Measurements from ENCODE around the gene RASGRP1.

RASGRP1 gene

GRCh38 chr15:38486936-38487335, 77.7 kb downstream of the RASGRP1 start:
- H3K4me3 Mint-ChIP-seq: peak overlapping the region; percentile 1
- no peaks in the 10 kb centered on the region for H3K9me3 Mint-ChIP-seq
- H3K4me1 Mint-ChIP-seq: peaks cover 53% of the 10 kb centered on the region
- peak overlapping the region; percentile 79 for H3K27ac Mint-ChIP-seq
- H3K27me3 Mint-ChIP-seq: no peaks in the 10 kb centered on the region
- DNase-seq: no peak
- peaks cover 47% of the 10 kb centered on the region for H3K36me3 Mint-ChIP-seq (ENCODE audit: low read depth)
- peak; percentile 96 for ATAC-seq

GRCh38 chr15:38482572-38482971, 82.0 kb downstream of the RASGRP1 start:
- H3K27ac Mint-ChIP-seq: peak overlapping the region; percentile 1
- H3K27me3 Mint-ChIP-seq: no peaks in the 10 kb centered on the region
- DNase-seq (no peak), ATAC-seq (no peak)
- no peaks in the 10 kb centered on the region for H3K9me3 Mint-ChIP-seq
- no peak overlapping the region for H3K4me3 Mint-ChIP-seq
- peaks cover 46% of the 10 kb centered on the region for H3K4me1 Mint-ChIP-seq
- H3K36me3 Mint-ChIP-seq (ENCODE audit: low read depth): peaks cover 53% of the 10 kb centered on the region

GRCh38 chr15:38481761-38482160, 82.9 kb downstream of the RASGRP1 start:
- no peaks in the 10 kb centered on the region for H3K9me3 Mint-ChIP-seq
- ATAC-seq (no peak), DNase-seq (no peak)
- H3K36me3 Mint-ChIP-seq (ENCODE audit: low read depth): peaks cover 52% of the 10 kb centered on the region
- H3K4me3 Mint-ChIP-seq: no peak overlapping the region
- H3K27ac Mint-ChIP-seq: peak overlapping the region; percentile 46
- peaks cover 38% of the 10 kb centered on the region for H3K4me1 Mint-ChIP-seq
- H3K27me3 Mint-ChIP-seq: no peaks in the 10 kb centered on the region

GRCh38 chr15:38481113-38481512, 83.5 kb downstream of the RASGRP1 start:
- no peak for DNase-seq
- Mint-ChIP-seq H3K4me3 (no peak overlapping the region), H3K27me3 (no peaks in the 10 kb centered on the region), H3K27ac (peak overlapping the region; percentile 46), H3K4me1 (peaks cover 33% of the 10 kb centered on the region), H3K36me3 (ENCODE audit: low read depth) (peaks cover 52% of the 10 kb centered on the region), H3K9me3 (no peaks in the 10 kb centered on the region)
- ATAC-seq: no peak

GRCh38 chr15:38479756-38480155, 84.9 kb downstream of the RASGRP1 start:
- H3K36me3 Mint-ChIP-seq (ENCODE audit: low read depth): peaks cover 51% of the 10 kb centered on the region

GRCh38 chr15:38479266-38479665, 85.3 kb downstream of the RASGRP1 start:
- ATAC-seq (no peak), DNase-seq (no peak)
- no peak overlapping the region for H3K4me3 Mint-ChIP-seq
- no peak overlapping the region for H3K27ac Mint-ChIP-seq
- H3K36me3 Mint-ChIP-seq (ENCODE audit: low read depth): peaks cover 54% of the 10 kb centered on the region
- H3K27me3 Mint-ChIP-seq: no peaks in the 10 kb centered on the region
- H3K4me1 Mint-ChIP-seq: peaks cover 24% of the 10 kb centered on the region
- H3K9me3 Mint-ChIP-seq: no peaks in the 10 kb centered on the region

More at GRCh38 chr15:38479756-38480155, 84.9 kb downstream of the RASGRP1 start:
- Mint-ChIP-seq H3K4me1 (peaks cover 23% of the 10 kb centered on the region), H3K27me3 (no peaks in the 10 kb centered on the region), H3K4me3 (no peak overlapping the region), H3K27ac (no peak overlapping the region), H3K9me3 (no peaks in the 10 kb centered on the region)
- no peak for ATAC-seq
- no peak for DNase-seq

GRCh38 chr15:38477637-38478036, 87.0 kb downstream of the RASGRP1 start:
- peaks cover 24% of the 10 kb centered on the region for H3K4me1 Mint-ChIP-seq
- no peak overlapping the region for H3K4me3 Mint-ChIP-seq
- no peaks in the 10 kb centered on the region for H3K27me3 Mint-ChIP-seq
- H3K27ac Mint-ChIP-seq: no peak overlapping the region
- no peaks in the 10 kb centered on the region for H3K9me3 Mint-ChIP-seq
- no peak for ATAC-seq
- DNase-seq: no peak
- peaks cover 54% of the 10 kb centered on the region for H3K36me3 Mint-ChIP-seq (ENCODE audit: low read depth)

GRCh38 chr15:38476120-38476519, 88.5 kb downstream of the RASGRP1 start:
- ATAC-seq: no peak

GRCh38 chr15:38475361-38475760, 89.3 kb downstream of the RASGRP1 start:
- Mint-ChIP-seq H3K27ac (no peak overlapping the region), H3K4me3 (no peak overlapping the region), H3K36me3 (ENCODE audit: low read depth) (peaks cover 42% of the 10 kb centered on the region), H3K27me3 (no peaks in the 10 kb centered on the region), H3K4me1 (peaks cover 14% of the 10 kb centered on the region), H3K9me3 (no peaks in the 10 kb centered on the region)
- DNase-seq (no peak), ATAC-seq (no peak)

More at GRCh38 chr15:38476120-38476519, 88.5 kb downstream of the RASGRP1 start:
- no peak overlapping the region for H3K4me3 Mint-ChIP-seq
- DNase-seq: no peak
- no peaks in the 10 kb centered on the region for H3K9me3 Mint-ChIP-seq
- H3K36me3 Mint-ChIP-seq (ENCODE audit: low read depth): peaks cover 41% of the 10 kb centered on the region
- no peak overlapping the region for H3K27ac Mint-ChIP-seq
- H3K27me3 Mint-ChIP-seq: no peaks in the 10 kb centered on the region
- peaks cover 15% of the 10 kb centered on the region for H3K4me1 Mint-ChIP-seq

GRCh38 chr15:38474155-38474757, 90.4 kb downstream of the RASGRP1 start:
- ATAC-seq (peak; percentile 80), DNase-seq (no peak)
- no peak overlapping the region for H3K27ac Mint-ChIP-seq
- H3K4me3 Mint-ChIP-seq: no peak overlapping the region
- no peaks in the 10 kb centered on the region for H3K9me3 Mint-ChIP-seq
- no peaks in the 10 kb centered on the region for H3K27me3 Mint-ChIP-seq
- H3K36me3 Mint-ChIP-seq (ENCODE audit: low read depth): peaks cover 40% of the 10 kb centered on the region
- peaks cover 6% of the 10 kb centered on the region for H3K4me1 Mint-ChIP-seq

- Mint-ChIP-seq H3K9me3 (no peaks in the 10 kb centered on the region), H3K27me3 (no peaks in the 10 kb centered on the region), H3K4me1 (peaks cover 4% of the 10 kb centered on the region), H3K27ac (no peak overlapping the region), H3K36me3 (ENCODE audit: low read depth) (peaks cover 26% of the 10 kb centered on the region), H3K4me3 (no peak overlapping the region)
- DNase-seq (no peak), ATAC-seq (no peak)
Observed at GRCh38 chr15:38471974-38472373, 92.6 kb downstream of the RASGRP1 start.

- DNase-seq: no peak
- H3K36me3 Mint-ChIP-seq (ENCODE audit: low read depth): peaks cover 18% of the 10 kb centered on the region
Observed at GRCh38 chr15:38470816-38471215, 93.8 kb downstream of the RASGRP1 start.

GRCh38 chr15:38464675-38465074, 99.9 kb downstream of the RASGRP1 start:
- Mint-ChIP-seq H3K9me3 (no peaks in the 10 kb centered on the region), H3K4me3 (no peak overlapping the region), H3K27me3 (no peaks in the 10 kb centered on the region), H3K4me1 (peaks cover 21% of the 10 kb centered on the region), H3K36me3 (ENCODE audit: low read depth) (no peaks in the 10 kb centered on the region), H3K27ac (no peak overlapping the region)
- no peak for ATAC-seq
- DNase-seq: no peak

More at GRCh38 chr15:38470816-38471215, 93.8 kb downstream of the RASGRP1 start:
- H3K4me1 Mint-ChIP-seq: peaks cover 4% of the 10 kb centered on the region
- H3K4me3 Mint-ChIP-seq: no peak overlapping the region
- no peaks in the 10 kb centered on the region for H3K9me3 Mint-ChIP-seq
- ATAC-seq: no peak
- no peak overlapping the region for H3K27ac Mint-ChIP-seq
- H3K27me3 Mint-ChIP-seq: no peaks in the 10 kb centered on the region

GRCh38 chr15:38463893-38464292, 100.7 kb downstream of the RASGRP1 start:
- no peak for DNase-seq
- peaks cover 24% of the 10 kb centered on the region for H3K4me1 Mint-ChIP-seq
- no peak for ATAC-seq
- no peaks in the 10 kb centered on the region for H3K27me3 Mint-ChIP-seq
- H3K4me3 Mint-ChIP-seq: no peak overlapping the region
- H3K27ac Mint-ChIP-seq: no peak overlapping the region
- H3K36me3 Mint-ChIP-seq (ENCODE audit: low read depth): no peaks in the 10 kb centered on the region
- H3K9me3 Mint-ChIP-seq: no peaks in the 10 kb centered on the region

- no peak for DNase-seq
- ATAC-seq: no peak
- H3K9me3 Mint-ChIP-seq: no peaks in the 10 kb centered on the region
- H3K36me3 Mint-ChIP-seq (ENCODE audit: low read depth): peaks cover 2% of the 10 kb centered on the region
- H3K4me3 Mint-ChIP-seq: no peak overlapping the region
- no peaks in the 10 kb centered on the region for H3K27me3 Mint-ChIP-seq
- H3K4me1 Mint-ChIP-seq: peaks cover 36% of the 10 kb centered on the region
- H3K27ac Mint-ChIP-seq: no peak overlapping the region
Observed at GRCh38 chr15:38461066-38461833, 103.4 kb downstream of the RASGRP1 start.

Measured in activated naive CD8-positive, alpha-beta T cell treated with anti-CD3 and anti-CD28 coated beads, Interleukin-2, amount 50 U/mL, for 24 hours (primary cell).